MCF 10A (cell line): ENCODE measurements around the gene NCOA4. TPM values are rescaled to one million over a fixed set of nuclear protein-coding genes. Genes with fewer than 3 reads are reported as not detected.

ENCODE experiments used
- Bru-seq: library from RNA; stranded (reverse); fragments of 400-500 nt; gene quantifications from one replicate; lab custom pipeline; 2021; lab: Mats Ljungman, UMichigan
- BruChase-seq, 2 experiments: library from RNA; stranded (reverse); fragments of 400-500 nt; gene quantifications; one replicate each; lab custom pipeline; 2021; lab: Mats Ljungman, UMichigan
- BruUV-seq: library from RNA; stranded (reverse); fragments of 400-500 nt; replicated peaks from 2 replicates; lab custom pipeline; 2021; lab: Mats Ljungman, UMichigan
- CTCF ChIA-PET: fragments of 300-600 bp; sonication (Branson Sonifier 250); formaldehyde crosslinking; extraction: SDS; loops from one replicate; lab custom pipeline; 2021; ENCODE audit warnings: antibody characterized with exemption, inconsistent platforms; lab: Yijun Ruan, JAX
- POLR2A ChIA-PET: fragments of 300-600, 350-650 bp; sonication (Branson Sonifier 250); formaldehyde crosslinking; extraction: SDS; loops from one replicate; lab custom pipeline; 2020; ENCODE audit warnings: antibody characterized with exemption, inconsistent platforms; lab: Yijun Ruan, JAX
- DNase-seq: peaks from one replicate; pipeline ENCODE4 v3.0.0-alpha.2; 2018; ENCODE audit not compliant: unreplicated experiment
- H3K27ac Mint-ChIP-seq: one replicate; pipeline ENCODE4 v1.8.0; 2022; ENCODE audit warnings: mild to moderate bottlenecking, low read depth, mixed read lengths; ENCODE audit not compliant: unreplicated experiment
- H3K27me3 Mint-ChIP-seq: one replicate; pipeline ENCODE4 v1.8.0; 2022; ENCODE audit warnings: mixed read lengths; ENCODE audit not compliant: insufficient read depth, unreplicated experiment
- H3K36me3 Mint-ChIP-seq: one replicate; pipeline ENCODE4 v1.8.0; 2022; ENCODE audit warnings: mild to moderate bottlenecking, moderate library complexity, mixed read lengths; ENCODE audit not compliant: insufficient read depth, unreplicated experiment
- H3K4me1 Mint-ChIP-seq: one replicate; pipeline ENCODE4 v1.8.0; 2022; ENCODE audit warnings: mixed read lengths; ENCODE audit not compliant: insufficient read depth, unreplicated experiment
- H3K4me3 Mint-ChIP-seq: one replicate; pipeline ENCODE4 v1.8.0; 2022; ENCODE audit warnings: mild to moderate bottlenecking, moderate library complexity, mixed read lengths; ENCODE audit not compliant: unreplicated experiment
- H3K9me3 Mint-ChIP-seq: one replicate; pipeline ENCODE4 v1.8.0; 2022; ENCODE audit warnings: mixed read lengths; ENCODE audit not compliant: unreplicated experiment
- intact Hi-C: fragments of 100-400 bp; cut with micrococcal nuclease; formaldehyde crosslinking; loops from 2 replicates; pipeline ENCODE4 v1.14.1; 2022
- long read RNA-seq: library from polyadenylated mRNA; stranded (forward); transcript quantifications from one replicate; pipeline ENCODE4 v2.0.0, GENCODE V29; 2022
- total RNA-seq: library from RNA; stranded (reverse); gene quantifications from 2 replicates; pipeline ENCODE4 v1.2.3, GENCODE V29; 2022
- TF ChIP-seq, protein P1 (sequence below): fragments of 200-600 bp; IDR thresholded peaks from one replicate; pipeline ENCODE4 v1.8.0; 2022; ENCODE audit warnings: antibody characterized with exemption, mild to moderate bottlenecking; ENCODE audit not compliant: unreplicated experiment

Gene NCOA4
- 73.5 and 81.6 TPM in 2 replicates for total RNA-seq
- percentile 91 among the genes with signal in this experiment for Bru-seq, nascent RNA
- BruChase-seq, experiment 1, labeled RNA remaining after a 6-hour chase = percentile 97 among the genes with signal in this experiment
- BruChase-seq, experiment 2, labeled RNA remaining after a 2-hour chase = percentile 94 among the genes with signal in this experiment
- long read RNA-seq, transcript NCOA4-204 (10 exons, 3,549 nt) = major isoform, 270 of 316 reads
- long read RNA-seq, partial matches to known transcripts = 21 of 316 reads
- long read RNA-seq, other reads (novel, unspliced or antisense) = 22 of 316 reads

DNA sequence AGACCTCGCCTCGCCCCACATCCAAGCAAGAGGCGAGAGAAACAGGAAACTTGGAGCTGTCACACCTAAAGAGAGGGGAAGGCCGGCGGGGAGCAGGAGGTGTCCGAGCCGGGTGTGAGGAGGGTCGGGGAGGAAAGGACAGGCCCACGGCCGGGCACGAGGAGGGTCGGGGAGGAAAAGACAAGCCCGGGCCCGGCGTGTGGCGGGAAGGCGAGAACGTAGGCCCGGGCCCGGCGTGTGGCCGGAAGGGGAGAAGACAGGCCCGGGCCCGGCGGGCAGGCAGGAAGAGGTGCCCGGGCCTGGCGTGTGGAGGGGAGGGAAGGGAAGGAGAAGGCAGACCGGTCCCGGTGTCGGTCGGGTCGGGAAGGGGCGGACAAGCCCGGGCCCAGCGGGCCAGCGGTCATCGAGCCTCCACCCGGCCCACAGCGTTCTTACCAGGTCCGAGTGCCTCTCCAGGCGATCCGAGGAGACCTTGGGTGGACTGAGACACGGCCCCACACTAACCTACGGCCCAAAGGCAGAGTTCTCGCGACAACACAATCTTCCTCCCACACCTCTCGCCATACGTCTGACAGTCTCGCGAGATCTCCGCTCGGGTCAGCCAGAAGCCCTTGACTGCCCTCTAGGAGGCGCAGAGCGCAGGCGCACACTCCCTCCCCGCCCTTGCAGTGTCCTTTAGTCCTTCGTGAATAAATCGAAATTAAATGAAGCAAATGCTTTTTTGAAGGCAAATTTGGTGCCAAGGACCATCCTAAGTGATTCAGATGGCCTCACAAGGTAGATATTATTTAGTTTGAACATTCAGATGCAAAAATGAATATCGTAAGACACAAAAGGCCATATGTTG lies at the start of gene NCOA4:
Gene NCOA4, minus strand, starts transcription at position 533 of the 847 bp plus-strand sequence. CDS start 13,943 bp downstream, outside the sequence.
- H3K4me1 Mint-ChIP-seq = peaks cover 23% of the 10 kb centered on the region
- no peaks in the 10 kb centered on the region for H3K27me3 Mint-ChIP-seq
- CTCF ChIA-PET = interaction anchor here (0.6 to 1.9 kb wide), 10 partner anchors 10 to 784 kb away, joined by 3 to 21 read pairs (median 4); no protein-coding TSS in a partner anchor
- peak; percentile 97 for DNase-seq
- H3K36me3 Mint-ChIP-seq = peaks cover 7% of the 10 kb centered on the region
- H3K9me3 Mint-ChIP-seq = no peaks in the 10 kb centered on the region
- TF ChIP-seq, protein P1, sequence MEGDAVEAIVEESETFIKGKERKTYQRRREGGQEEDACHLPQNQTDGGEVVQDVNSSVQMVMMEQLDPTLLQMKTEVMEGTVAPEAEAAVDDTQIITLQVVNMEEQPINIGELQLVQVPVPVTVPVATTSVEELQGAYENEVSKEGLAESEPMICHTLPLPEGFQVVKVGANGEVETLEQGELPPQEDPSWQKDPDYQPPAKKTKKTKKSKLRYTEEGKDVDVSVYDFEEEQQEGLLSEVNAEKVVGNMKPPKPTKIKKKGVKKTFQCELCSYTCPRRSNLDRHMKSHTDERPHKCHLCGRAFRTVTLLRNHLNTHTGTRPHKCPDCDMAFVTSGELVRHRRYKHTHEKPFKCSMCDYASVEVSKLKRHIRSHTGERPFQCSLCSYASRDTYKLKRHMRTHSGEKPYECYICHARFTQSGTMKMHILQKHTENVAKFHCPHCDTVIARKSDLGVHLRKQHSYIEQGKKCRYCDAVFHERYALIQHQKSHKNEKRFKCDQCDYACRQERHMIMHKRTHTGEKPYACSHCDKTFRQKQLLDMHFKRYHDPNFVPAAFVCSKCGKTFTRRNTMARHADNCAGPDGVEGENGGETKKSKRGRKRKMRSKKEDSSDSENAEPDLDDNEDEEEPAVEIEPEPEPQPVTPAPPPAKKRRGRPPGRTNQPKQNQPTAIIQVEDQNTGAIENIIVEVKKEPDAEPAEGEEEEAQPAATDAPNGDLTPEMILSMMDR = peak; percentile 52
- peak within 1 kb of the TSS; percentile 97 for H3K4me3 Mint-ChIP-seq
- POLR2A ChIA-PET = interaction anchor here (0.6 to 3.2 kb wide), 7 partner anchors 9 to 451 kb away, joined by 3 to 16 read pairs (median 4); partner anchors contain the start of gene TIMM23
- no TSS peak for BruUV-seq
- H3K27ac Mint-ChIP-seq = peak within 1 kb of the TSS; percentile 99
- intact Hi-C loops = loop anchor here (10.0 kb wide), 1 partner anchor 436 kb away; no protein-coding TSS in a partner anchor

DNA sequence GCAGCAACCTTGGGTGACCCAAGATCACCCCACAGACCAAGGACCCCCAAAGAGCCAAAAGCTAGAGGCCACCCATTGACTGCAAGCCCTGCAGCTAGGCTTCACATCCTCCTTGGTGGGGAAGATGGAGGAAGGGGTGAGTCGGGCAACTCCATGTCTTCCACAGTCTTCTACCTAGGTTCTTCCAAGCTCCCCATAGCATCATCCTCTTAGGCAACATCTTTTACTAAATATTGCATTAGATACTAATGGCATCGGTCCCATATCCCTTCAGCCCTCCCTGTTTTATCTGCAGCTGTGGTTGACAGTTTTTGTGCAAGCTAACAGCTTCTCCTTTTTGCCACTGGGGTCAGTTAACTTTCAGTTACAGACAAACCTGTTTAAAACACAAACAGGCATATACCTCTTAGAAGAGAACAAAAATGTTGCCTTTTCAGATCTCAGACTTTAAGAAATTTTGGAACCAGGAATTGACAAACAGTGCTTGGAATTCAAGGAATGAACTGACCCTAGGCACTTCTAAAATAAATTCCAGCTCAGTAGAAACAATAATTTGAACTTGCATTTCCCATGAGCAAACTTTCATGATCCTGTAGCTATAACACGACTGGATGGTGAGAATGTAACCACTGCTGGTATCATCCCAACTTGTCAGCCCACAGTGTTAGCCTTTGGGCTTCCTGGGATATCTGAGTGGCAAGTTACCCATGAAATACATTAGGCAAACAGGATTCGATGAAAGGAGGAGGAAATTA lies 49.6 kb upstream of the NCOA4 start:
- H3K9me3 Mint-ChIP-seq = no peaks in the 10 kb centered on the region
- H3K27ac Mint-ChIP-seq = no peak overlapping the region
- intact Hi-C loops = no loop called here
- no TSS peak for BruUV-seq
- ChIA-PET CTCF (no interaction called here), POLR2A (interaction anchor here (0.7 kb wide), 1 partner anchor 1122 kb away, joined by 3 read pairs; no protein-coding TSS in a partner anchor)
- no peak overlapping the region for H3K4me3 Mint-ChIP-seq
- TF ChIP-seq, protein P1 = no peak
- no peaks in the 10 kb centered on the region for H3K36me3 Mint-ChIP-seq
- H3K4me1 Mint-ChIP-seq = no peaks in the 10 kb centered on the region
- peaks cover 32% of the 10 kb centered on the region for H3K27me3 Mint-ChIP-seq
- DNase-seq = no peak

DNA sequence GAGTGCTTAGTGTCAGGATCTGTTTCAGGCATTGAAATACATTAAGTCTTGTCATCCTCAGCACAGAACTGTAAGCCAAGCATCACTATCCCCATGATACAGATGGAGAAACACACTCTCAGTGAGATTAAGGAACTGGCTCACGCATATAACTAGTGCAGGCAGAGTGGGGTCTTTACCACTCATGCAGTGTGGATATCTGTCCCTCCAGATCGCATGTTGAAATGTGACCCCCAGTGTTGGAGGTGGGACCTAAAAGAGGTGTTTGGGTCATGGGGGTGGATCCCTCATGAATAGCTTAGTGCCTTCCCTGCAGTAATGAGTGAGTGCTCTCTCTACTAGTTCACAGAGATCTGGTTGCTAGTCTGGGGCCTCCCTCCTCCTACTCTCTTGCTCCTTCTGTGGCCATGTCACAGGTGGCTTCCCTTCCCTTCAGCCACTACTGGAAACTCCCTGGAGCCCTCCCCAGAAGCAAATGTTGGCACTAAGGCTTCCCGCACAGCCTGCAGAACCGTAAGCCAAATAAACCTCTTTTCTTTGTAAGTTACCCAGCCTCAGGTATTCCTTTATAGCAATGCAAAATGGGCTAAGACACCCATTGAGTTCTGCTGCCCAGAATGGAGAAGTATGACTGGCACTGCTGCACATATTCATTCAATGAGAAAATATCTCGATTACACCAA lies 47.4 kb upstream of the NCOA4 start:
- BruUV-seq = no TSS peak
- no peaks in the 10 kb centered on the region for H3K9me3 Mint-ChIP-seq
- POLR2A ChIA-PET = no interaction called here

More for the DNA sequence above, 47.4 kb upstream of the NCOA4 start:
- DNase-seq = no peak
- no peaks in the 10 kb centered on the region for H3K36me3 Mint-ChIP-seq
- H3K27me3 Mint-ChIP-seq = peaks cover 32% of the 10 kb centered on the region
- no peak overlapping the region for H3K4me3 Mint-ChIP-seq
- no peak overlapping the region for H3K27ac Mint-ChIP-seq
- intact Hi-C loops = no loop called here
- CTCF ChIA-PET = no interaction called here
- TF ChIP-seq, protein P1 = no peak
- H3K4me1 Mint-ChIP-seq = no peaks in the 10 kb centered on the region
